HG03342 (cell line): ENCODE data around the gene LBH.

Source experiments
- ATAC-seq: cut with Tn5 transposase; IDR thresholded peaks from one replicate; pipeline ENCODE4 v1.9.1; 2021; ENCODE audit warnings: mild to moderate bottlenecking, moderate library complexity; ENCODE audit not compliant: unreplicated experiment

The LBH gene

GRCh38 chr2:30300456-30301221, 69.3 kb downstream of the LBH start:
- no peak for ATAC-seq

DNA sequence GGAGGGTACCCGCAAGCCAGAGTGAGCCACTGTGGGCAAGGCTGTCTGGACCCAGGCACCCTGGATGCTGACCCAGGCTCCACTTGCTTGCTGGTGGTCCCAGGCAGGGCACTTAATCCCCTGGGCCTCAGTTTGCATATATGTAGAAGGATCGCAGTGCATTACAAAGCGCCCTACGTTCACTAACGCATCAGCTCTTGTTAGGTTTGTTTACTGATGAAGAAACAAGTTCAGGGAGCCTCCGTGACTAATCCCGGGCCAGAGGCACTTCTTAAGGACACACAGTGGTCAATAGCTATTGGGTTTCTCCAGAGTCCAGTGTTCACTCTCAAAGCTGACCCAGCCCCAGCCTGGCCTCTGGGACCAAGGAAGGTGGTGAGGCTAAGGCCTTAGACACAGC, 70.2 kb downstream of the LBH start:
- no peak for ATAC-seq

- ATAC-seq, result no peak
Observed at GRCh38 chr2:30302566-30302965, 71.2 kb downstream of the LBH start.

- ATAC-seq, result no peak
Observed at GRCh38 chr2:30303095-30303494, 71.8 kb downstream of the LBH start.

GRCh38 chr2:30305235-30305634, 73.9 kb downstream of the LBH start:
- ATAC-seq, result no peak

GRCh38 chr2:30306522-30306921, 75.2 kb downstream of the LBH start:
- ATAC-seq, result no peak

GRCh38 chr2:30308280-30308679, 76.9 kb downstream of the LBH start:
- ATAC-seq, result no peak
